ENCODE measurements around the gene CDK19.

GRCh38 chr6:110608151-110608550 is 207.1 kb downstream of the CDK19 start:
- TF ChIP-seq CSDC2 (CRISPR knock-in tag; IDR thresholded peaks at IDR 0.05) (no peak), ZNF8 (CRISPR knock-in tag; IDR thresholded peaks at IDR 0.05) (no peak), ZFP3 (CRISPR knock-in tag; IDR thresholded peaks at IDR 0.05) (no peak), PPARA (CRISPR knock-in tag; IDR thresholded peaks at IDR 0.05; ENCODE audit: borderline replicate concordance) (no peak), BACH2 (CRISPR knock-in tag; IDR thresholded peaks at IDR 0.05; ENCODE audit: borderline replicate concordance) (no peak), ZFP30 (CRISPR knock-in tag; IDR thresholded peaks at IDR 0.05) (no peak), PATZ1 (CRISPR knock-in tag; IDR thresholded peaks at IDR 0.05; ENCODE audit: borderline replicate concordance) (no peak), ARNTL (CRISPR knock-in tag; IDR thresholded peaks at IDR 0.05; ENCODE audit: borderline replicate concordance, low read depth) (no peak), TOX (CRISPR knock-in tag; IDR thresholded peaks at IDR 0.05; ENCODE audit: borderline replicate concordance) (no peak), ESRRG (CRISPR knock-in tag; IDR thresholded peaks at IDR 0.05) (no peak), ZNF70 (CRISPR knock-in tag; IDR thresholded peaks at IDR 0.05) (no peak), GLIS3 (CRISPR knock-in tag; IDR thresholded peaks at IDR 0.05) (no peak), SNAI2 (CRISPR knock-in tag; IDR thresholded peaks at IDR 0.05) (no peak)
